Activated CD4-positive, alpha-beta T cell treated with anti-CD3 and anti-CD28 coated beads, Interleukin-2, amount 10 ng/mL, durations not matched to agents 24 days and 14 days (primary cell): ENCODE results near the gene VGLL4. TPM values are rescaled to one million over a fixed set of nuclear protein-coding genes. Genes with fewer than 3 reads are reported as not detected.
A peak's percentile ranks its signal among the peaks of the same experiment; 100 is the strongest.

Experiments
- DNase-seq: peaks from one replicate; pipeline ENCODE4 v3.0.0; 2022
- H3K27ac Mint-ChIP-seq: one replicate; pipeline ENCODE4 v1.8.0; 2022; ENCODE audit warnings: mild to moderate bottlenecking, mixed read lengths
- H3K27me3 Mint-ChIP-seq: one replicate; pipeline ENCODE4 v1.8.0; 2022; ENCODE audit warnings: mixed read lengths
- H3K36me3 Mint-ChIP-seq: one replicate; pipeline ENCODE4 v1.8.0; 2022; ENCODE audit warnings: low read depth, mild to moderate bottlenecking, mixed read lengths
- H3K4me1 Mint-ChIP-seq: one replicate; pipeline ENCODE4 v1.8.0; 2021; ENCODE audit warnings: mixed read lengths
- H3K4me3 Mint-ChIP-seq: one replicate; pipeline ENCODE4 v1.8.0; 2022; ENCODE audit warnings: mild to moderate bottlenecking, moderate library complexity, mixed read lengths
- H3K9me3 Mint-ChIP-seq: one replicate; pipeline ENCODE4 v1.8.0; 2021; ENCODE audit warnings: mixed read lengths
- intact Hi-C: fragments of 100-400 bp; cut with micrococcal nuclease; formaldehyde crosslinking; loops from one replicate; pipeline ENCODE4 v1.15.1; 2023
- total RNA-seq: library from RNA; stranded (reverse); gene quantifications from 2 replicates; pipeline ENCODE4 v1.2.3, GENCODE V29; 2022

The VGLL4 gene
- total RNA-seq, 1 donor from 2014 or later, result 44.0 TPM

- Mint-ChIP-seq H3K27ac (peak overlapping the region; percentile 97), H3K27me3 (no peaks in the 10 kb centered on the region), H3K36me3 (peaks cover 24% of the 10 kb centered on the region), H3K9me3 (no peaks in the 10 kb centered on the region), H3K4me1 (peaks cover 52% of the 10 kb centered on the region), H3K4me3 (peak overlapping the region; percentile 99)
- peak; percentile 71 for DNase-seq
- intact Hi-C loops, result loop anchor here (1.0 to 10.0 kb wide), 5 partner anchors 16 to 405 kb away; no protein-coding TSS in a partner anchor
These were observed 1.9 kb downstream of the VGLL4 start for GRCh38 chr3:11641683-11642430.

GRCh38 chr3:11641316-11641682 lies 2.4 kb downstream of the VGLL4 start:
- Mint-ChIP-seq H3K27me3 (no peaks in the 10 kb centered on the region), H3K36me3 (peaks cover 28% of the 10 kb centered on the region), H3K4me1 (peaks cover 55% of the 10 kb centered on the region), H3K9me3 (no peaks in the 10 kb centered on the region), H3K4me3 (peak overlapping the region; percentile 99), H3K27ac (peak overlapping the region; percentile 97)
- intact Hi-C loops, result loop anchor here (5.0 to 10.0 kb wide), 4 partner anchors 56 to 404 kb away; no protein-coding TSS in a partner anchor
- no peak for DNase-seq

DNA sequence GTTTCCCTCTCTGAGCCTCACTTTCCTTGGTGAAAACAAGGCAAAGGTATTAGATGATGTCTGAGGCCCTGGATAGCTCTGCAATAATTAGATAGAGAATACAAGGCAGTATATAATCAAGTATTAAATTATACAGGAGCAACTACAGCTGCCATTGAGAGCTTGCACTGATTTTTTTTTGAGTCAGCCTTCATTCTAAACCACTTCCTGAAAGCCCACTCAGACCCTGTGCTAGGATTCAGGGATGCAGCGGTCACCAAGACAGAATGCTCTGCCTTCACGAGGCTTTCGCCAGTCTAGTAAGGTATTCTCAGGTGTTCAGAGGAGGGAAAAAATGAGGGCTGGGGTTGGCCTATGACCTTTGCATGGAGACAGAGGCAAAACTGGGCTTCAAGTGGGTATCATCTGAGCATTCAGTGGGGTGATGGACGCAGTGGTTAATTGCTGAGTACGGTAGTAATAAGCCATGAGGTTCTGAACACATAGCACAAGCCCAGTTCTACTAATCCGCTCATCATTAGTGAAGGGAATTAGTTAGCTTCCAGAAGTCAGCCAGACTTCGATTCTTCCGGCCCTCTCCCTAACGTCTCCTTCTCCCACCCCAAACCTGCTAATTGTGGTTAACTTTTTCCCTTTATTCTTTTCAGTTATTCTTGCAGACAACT lies 3.6 kb downstream of the VGLL4 start:
- H3K27ac Mint-ChIP-seq, result peak overlapping the region; percentile 81
- no peaks in the 10 kb centered on the region for H3K27me3 Mint-ChIP-seq
- H3K4me1 Mint-ChIP-seq, result peaks cover 65% of the 10 kb centered on the region
- DNase-seq, result no peak
- peak overlapping the region; percentile 99 for H3K4me3 Mint-ChIP-seq
- intact Hi-C loops, result loop anchor here (5.0 to 10.0 kb wide), 4 partner anchors 55 to 403 kb away; no protein-coding TSS in a partner anchor
- no peaks in the 10 kb centered on the region for H3K9me3 Mint-ChIP-seq
- peaks cover 28% of the 10 kb centered on the region for H3K36me3 Mint-ChIP-seq

DNA sequence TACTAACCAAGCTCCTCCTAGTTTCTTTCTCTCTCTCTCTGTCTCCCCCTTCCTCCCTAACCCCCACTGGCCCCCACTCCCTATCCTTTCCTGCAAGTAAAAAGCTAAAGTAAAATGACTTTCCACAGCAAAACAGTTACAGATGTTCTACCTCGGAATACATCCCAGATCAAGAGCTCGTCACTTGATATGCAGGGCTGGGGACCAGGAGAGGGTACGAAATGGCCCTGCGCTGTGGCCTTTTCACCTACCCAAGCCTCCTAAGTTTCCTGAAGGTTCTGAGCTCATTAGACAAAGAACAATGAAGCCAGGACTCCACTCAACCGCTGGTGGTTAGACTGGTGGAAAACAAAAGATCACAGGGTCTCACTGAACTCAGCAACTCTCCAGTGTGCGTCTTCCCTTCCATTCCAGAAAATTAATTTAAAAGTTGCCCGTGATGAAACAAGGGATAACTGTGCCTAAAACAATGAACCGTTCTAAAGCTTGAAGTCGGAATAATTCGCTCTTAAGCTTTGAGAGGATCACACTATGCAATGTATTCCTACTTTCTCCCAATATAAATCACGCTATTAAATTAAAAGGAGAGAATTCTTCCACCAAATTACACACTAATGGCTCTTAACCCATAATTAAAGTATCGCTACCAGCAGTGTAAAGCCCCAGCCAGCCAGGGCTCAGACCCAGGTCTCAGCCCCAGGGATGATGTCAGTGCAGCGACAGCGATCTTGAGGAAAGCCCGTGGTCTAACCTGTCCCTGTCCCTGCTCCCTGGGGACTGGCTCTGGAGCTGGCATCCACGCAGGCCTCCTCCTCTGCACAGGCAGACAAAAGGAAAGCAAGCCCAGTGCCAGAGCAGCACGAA lies 5.0 kb downstream of the VGLL4 start:
- Mint-ChIP-seq H3K36me3 (peaks cover 30% of the 10 kb centered on the region), H3K4me3 (peak overlapping the region; percentile 32), H3K27ac (no peak overlapping the region), H3K9me3 (no peaks in the 10 kb centered on the region), H3K27me3 (no peaks in the 10 kb centered on the region), H3K4me1 (peaks cover 71% of the 10 kb centered on the region)
- DNase-seq, result no peak
- intact Hi-C loops, result no loop called here

DNA sequence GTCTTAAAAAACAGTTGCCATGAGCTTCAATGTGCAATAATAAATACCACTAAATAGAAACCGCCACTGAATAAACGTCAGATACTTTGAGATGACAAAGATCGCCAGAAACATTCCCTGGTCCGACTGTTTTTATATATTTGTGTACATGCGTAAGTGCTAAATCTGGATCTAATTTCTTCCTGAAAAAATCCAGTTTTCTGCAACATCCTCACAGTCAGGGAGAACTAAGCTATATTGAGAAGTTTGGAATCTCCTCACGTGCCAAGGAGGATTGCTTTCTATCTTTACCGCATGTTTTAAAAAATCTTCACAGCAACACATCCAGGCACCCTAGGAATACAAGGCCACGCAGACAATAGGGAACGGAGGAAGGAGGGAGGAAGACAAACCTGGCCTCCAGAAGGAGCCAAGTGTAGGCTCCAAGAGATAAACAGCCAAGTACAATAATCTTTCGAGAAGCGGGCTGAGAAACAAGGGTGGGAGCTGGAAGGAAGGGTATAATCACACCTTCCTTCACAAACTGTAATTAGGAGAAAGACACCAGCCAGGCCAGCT lies 5.7 kb downstream of the VGLL4 start:
- H3K4me1 Mint-ChIP-seq, result peaks cover 76% of the 10 kb centered on the region
- H3K4me3 Mint-ChIP-seq, result peak overlapping the region; percentile 32
- H3K27ac Mint-ChIP-seq, result no peak overlapping the region
- H3K27me3 Mint-ChIP-seq, result no peaks in the 10 kb centered on the region
- no peak for DNase-seq
- intact Hi-C loops, result no loop called here
- H3K36me3 Mint-ChIP-seq, result peaks cover 31% of the 10 kb centered on the region
- H3K9me3 Mint-ChIP-seq, result no peaks in the 10 kb centered on the region

DNA sequence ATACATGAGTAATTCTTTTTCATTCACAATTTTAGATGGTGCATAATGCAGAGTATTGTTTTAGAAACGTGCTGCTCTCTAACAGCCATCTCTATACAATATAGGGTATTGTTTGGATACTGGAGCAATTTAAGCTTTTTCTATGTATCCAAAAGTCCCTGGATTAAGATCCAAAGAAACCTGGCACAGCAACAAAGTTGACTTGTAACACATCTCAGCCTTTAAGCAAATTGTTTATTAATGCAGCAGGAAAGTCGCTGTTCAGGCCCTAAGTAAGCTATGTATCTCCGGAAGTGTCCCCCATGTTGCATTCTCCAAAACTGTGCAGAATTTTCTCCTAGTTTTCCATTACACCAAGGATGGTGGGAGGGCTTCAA lies 7.3 kb downstream of the VGLL4 start:
- H3K4me1 Mint-ChIP-seq, result peaks cover 76% of the 10 kb centered on the region
- H3K4me3 Mint-ChIP-seq, result no peak overlapping the region
- peaks cover 30% of the 10 kb centered on the region for H3K36me3 Mint-ChIP-seq
- DNase-seq, result no peak
- no peaks in the 10 kb centered on the region for H3K9me3 Mint-ChIP-seq
- no peak overlapping the region for H3K27ac Mint-ChIP-seq
- H3K27me3 Mint-ChIP-seq, result no peaks in the 10 kb centered on the region
- intact Hi-C loops, result no loop called here

GRCh38 chr3:11635680-11636393 lies 7.9 kb downstream of the VGLL4 start:
- DNase-seq, result no peak
- Mint-ChIP-seq H3K4me1 (peaks cover 78% of the 10 kb centered on the region), H3K4me3 (peak overlapping the region; percentile 24), H3K9me3 (no peaks in the 10 kb centered on the region), H3K27me3 (no peaks in the 10 kb centered on the region), H3K36me3 (peaks cover 30% of the 10 kb centered on the region), H3K27ac (no peak overlapping the region)
- intact Hi-C loops, result no loop called here

DNA sequence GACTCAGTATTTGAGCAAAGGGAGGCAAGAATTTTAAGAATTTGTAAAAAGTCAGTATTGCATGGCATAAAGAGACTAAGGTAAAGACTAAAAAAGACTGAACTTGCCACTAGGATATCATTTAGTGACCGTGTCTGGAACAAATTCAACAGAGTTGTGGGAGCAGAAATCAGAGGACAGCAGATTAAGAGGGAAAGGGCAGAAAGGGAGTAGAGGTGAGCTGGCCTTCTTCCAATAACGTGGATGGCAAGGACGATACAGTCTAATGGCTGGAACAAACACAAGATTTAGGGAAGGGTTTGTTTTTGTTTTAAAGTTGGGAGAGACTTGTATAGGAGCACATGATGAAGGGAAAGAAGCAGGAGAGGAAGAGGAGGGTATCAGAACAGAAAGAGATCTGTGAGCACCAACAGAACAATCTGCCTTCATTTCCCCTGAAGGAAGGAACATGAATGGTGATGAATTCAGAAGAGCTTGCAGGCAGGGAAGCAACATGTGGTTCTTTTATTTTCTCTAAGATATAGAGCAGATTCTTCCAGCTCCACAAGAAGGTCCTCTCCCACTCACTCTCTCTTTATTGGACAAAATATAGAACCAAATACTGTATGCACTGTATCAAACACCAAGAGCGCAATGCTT lies 8.6 kb downstream of the VGLL4 start:
- DNase-seq, result no peak
- peak overlapping the region; percentile 2 for H3K4me3 Mint-ChIP-seq
- intact Hi-C loops, result no loop called here

GRCh38 chr3:11634081-11634635 lies 9.6 kb downstream of the VGLL4 start:
- peak; percentile 77 for DNase-seq
- peaks cover 68% of the 10 kb centered on the region for H3K4me1 Mint-ChIP-seq
- H3K36me3 Mint-ChIP-seq, result peaks cover 27% of the 10 kb centered on the region
- peak overlapping the region; percentile 39 for H3K27ac Mint-ChIP-seq
- peak overlapping the region; percentile 68 for H3K4me3 Mint-ChIP-seq
- intact Hi-C loops, result no loop called here
- H3K27me3 Mint-ChIP-seq, result no peaks in the 10 kb centered on the region
- H3K9me3 Mint-ChIP-seq, result no peaks in the 10 kb centered on the region

More for the DNA sequence above, 8.6 kb downstream of the VGLL4 start:
- Mint-ChIP-seq H3K9me3 (no peaks in the 10 kb centered on the region), H3K27ac (no peak overlapping the region), H3K27me3 (no peaks in the 10 kb centered on the region), H3K4me1 (peaks cover 71% of the 10 kb centered on the region), H3K36me3 (peaks cover 27% of the 10 kb centered on the region)

GRCh38 chr3:11632966-11633365 lies 10.7 kb downstream of the VGLL4 start:
- H3K4me1 Mint-ChIP-seq, result peaks cover 56% of the 10 kb centered on the region

DNA sequence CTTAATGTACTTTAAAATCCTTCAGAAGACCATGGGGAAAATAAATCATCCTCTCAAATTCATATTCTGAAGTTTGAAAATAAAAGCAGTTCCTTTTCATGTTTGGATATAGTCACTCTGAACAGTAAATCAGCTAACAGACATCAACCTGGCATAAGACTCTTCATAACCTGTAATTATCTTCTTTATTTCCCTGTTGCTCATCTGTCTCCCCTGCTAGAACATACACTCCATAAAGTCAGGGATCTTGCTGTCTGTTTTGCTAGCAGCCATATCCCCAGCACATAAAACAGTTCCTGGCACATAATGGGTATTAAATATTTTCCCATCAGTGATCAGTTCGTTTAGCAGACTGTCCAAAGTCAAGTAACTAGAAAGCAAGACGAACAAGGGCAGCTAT lies 11.2 kb downstream of the VGLL4 start:
- no peak for DNase-seq
- intact Hi-C loops, result no loop called here
- no peak overlapping the region for H3K27ac Mint-ChIP-seq
- H3K9me3 Mint-ChIP-seq, result no peaks in the 10 kb centered on the region
- peaks cover 55% of the 10 kb centered on the region for H3K4me1 Mint-ChIP-seq
- no peaks in the 10 kb centered on the region for H3K27me3 Mint-ChIP-seq
- no peak overlapping the region for H3K4me3 Mint-ChIP-seq
- peaks cover 22% of the 10 kb centered on the region for H3K36me3 Mint-ChIP-seq

More at GRCh38 chr3:11632966-11633365, 10.7 kb downstream of the VGLL4 start:
- no peaks in the 10 kb centered on the region for H3K9me3 Mint-ChIP-seq
- no peak overlapping the region for H3K27ac Mint-ChIP-seq
- peaks cover 22% of the 10 kb centered on the region for H3K36me3 Mint-ChIP-seq
- H3K4me3 Mint-ChIP-seq, result no peak overlapping the region
- intact Hi-C loops, result no loop called here
- no peaks in the 10 kb centered on the region for H3K27me3 Mint-ChIP-seq
- no peak for DNase-seq

DNA sequence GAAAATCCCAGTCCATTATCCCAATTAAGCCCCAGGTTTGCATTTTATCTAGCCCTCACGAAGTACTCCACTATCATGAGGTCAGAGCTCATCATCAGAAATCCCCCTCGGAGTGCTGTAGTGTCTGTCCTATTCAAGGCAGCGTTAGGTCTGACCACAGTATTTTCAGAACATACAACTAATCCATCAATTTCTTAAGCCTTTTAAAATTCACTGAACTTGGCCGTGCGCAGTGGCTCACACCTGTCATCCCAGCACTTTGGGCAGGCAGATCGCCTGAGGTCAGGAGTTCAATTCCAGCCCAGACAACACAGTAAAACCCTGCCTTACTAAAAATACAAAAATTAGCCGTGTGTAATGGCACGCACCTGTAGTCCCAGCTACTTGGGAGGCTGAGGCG lies 11.9 kb downstream of the VGLL4 start:
- no peaks in the 10 kb centered on the region for H3K27me3 Mint-ChIP-seq
- H3K9me3 Mint-ChIP-seq, result no peaks in the 10 kb centered on the region
- peaks cover 55% of the 10 kb centered on the region for H3K4me1 Mint-ChIP-seq
- no peak overlapping the region for H3K27ac Mint-ChIP-seq
- H3K36me3 Mint-ChIP-seq, result peaks cover 21% of the 10 kb centered on the region
- intact Hi-C loops, result no loop called here
- peak; percentile 40 for DNase-seq
- no peak overlapping the region for H3K4me3 Mint-ChIP-seq
